Choroid plexus epithelial cell (primary cell): ENCODE data around the gene SMURF1.
"Not testable (repeated sequence)": the region's sequence is repeated elsewhere in the genome, so short reads cannot be mapped to it uniquely, and the experiment has no call there.

Source experiments
- DNase-seq: peaks from one replicate; pipeline ENCODE4 v3.0.0-alpha.2; 2010; ENCODE audit warnings: low read depth
- H3K4me3 ChIP-seq: 2 replicates; pipeline ENCODE4 v1.5.1; 2011; ENCODE audit warnings: low read depth, mild to moderate bottlenecking, control low read depth, low read length, moderate library complexity
- CTCF ChIP-seq: conservative IDR thresholded peaks from 2 replicates; pipeline ENCODE4 v1.5.1; 2011; ENCODE audit warnings: low read depth, mild to moderate bottlenecking, control low read depth, inconsistent platforms, low read length, moderate library complexity

SMURF1 gene

GRCh38 chr7:99165816-99166215, 21.9 kb upstream of the SMURF1 start:
- no peak for TF ChIP-seq CTCF
- no peak for DNase-seq
- H3K4me3 ChIP-seq = no peak overlapping the region

GRCh38 chr7:99163669-99164068, 19.8 kb upstream of the SMURF1 start:
- DNase-seq, H3K4me3 ChIP-seq: not testable (repeated sequence)

GRCh38 chr7:99156649-99157048, 12.7 kb upstream of the SMURF1 start:
- TF ChIP-seq CTCF = no peak
- no peak overlapping the region for H3K4me3 ChIP-seq
- DNase-seq = no peak

- no peak for TF ChIP-seq CTCF
- no peak overlapping the region for H3K4me3 ChIP-seq
- no peak for DNase-seq
These were observed 11.3 kb upstream of the SMURF1 start for GRCh38 chr7:99155211-99155610.

- DNase-seq = no peak
- no peak overlapping the region for H3K4me3 ChIP-seq
- no peak for TF ChIP-seq CTCF
These were observed 3.1 kb upstream of the SMURF1 start for GRCh38 chr7:99146979-99147378.

GRCh38 chr7:99143521-99143852, 421 bp downstream of the SMURF1 start:
- peak overlapping the region; percentile 81 for H3K4me3 ChIP-seq
- TF ChIP-seq CTCF = no peak
- DNase-seq = no peak

- peak overlapping the region; percentile 81 for H3K4me3 ChIP-seq
- no peak for TF ChIP-seq CTCF
- peak; percentile 97 for DNase-seq
These were observed 984 bp downstream of the SMURF1 start for GRCh38 chr7:99142727-99143520.
